Measurements from ENCODE around the gene RBM8A.

DNA sequence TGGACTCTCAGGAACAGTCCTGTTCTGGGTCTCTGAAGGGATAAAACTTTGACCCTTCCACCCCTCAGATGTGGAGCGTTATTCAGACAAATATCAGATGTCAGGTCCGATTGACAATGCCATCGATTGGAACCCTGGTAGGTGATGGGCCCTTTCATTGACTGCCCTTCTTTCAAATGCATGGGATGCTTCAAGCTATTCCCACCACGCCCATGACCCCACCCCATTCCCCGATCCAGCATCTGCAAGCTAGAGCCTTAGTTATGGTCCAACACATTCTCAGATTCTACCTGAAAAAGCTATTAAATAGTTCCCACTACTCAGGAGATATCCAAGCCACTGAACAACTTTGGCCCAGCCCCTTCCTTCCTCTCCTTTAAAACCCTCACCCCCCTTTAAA lies 49.7 kb upstream of the RBM8A start:
- TF ChIP-seq, protein P1, sequence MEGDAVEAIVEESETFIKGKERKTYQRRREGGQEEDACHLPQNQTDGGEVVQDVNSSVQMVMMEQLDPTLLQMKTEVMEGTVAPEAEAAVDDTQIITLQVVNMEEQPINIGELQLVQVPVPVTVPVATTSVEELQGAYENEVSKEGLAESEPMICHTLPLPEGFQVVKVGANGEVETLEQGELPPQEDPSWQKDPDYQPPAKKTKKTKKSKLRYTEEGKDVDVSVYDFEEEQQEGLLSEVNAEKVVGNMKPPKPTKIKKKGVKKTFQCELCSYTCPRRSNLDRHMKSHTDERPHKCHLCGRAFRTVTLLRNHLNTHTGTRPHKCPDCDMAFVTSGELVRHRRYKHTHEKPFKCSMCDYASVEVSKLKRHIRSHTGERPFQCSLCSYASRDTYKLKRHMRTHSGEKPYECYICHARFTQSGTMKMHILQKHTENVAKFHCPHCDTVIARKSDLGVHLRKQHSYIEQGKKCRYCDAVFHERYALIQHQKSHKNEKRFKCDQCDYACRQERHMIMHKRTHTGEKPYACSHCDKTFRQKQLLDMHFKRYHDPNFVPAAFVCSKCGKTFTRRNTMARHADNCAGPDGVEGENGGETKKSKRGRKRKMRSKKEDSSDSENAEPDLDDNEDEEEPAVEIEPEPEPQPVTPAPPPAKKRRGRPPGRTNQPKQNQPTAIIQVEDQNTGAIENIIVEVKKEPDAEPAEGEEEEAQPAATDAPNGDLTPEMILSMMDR (IDR thresholded peaks at IDR 0.05): no peak
- TF ChIP-seq POLR2A (IDR thresholded peaks at IDR 0.05): no peak
